K562 (cell line): ENCODE results near the gene MAPK1IP1L. TPM values are rescaled to one million over a fixed set of nuclear protein-coding genes. Genes with fewer than 3 reads are reported as not detected.

Experiments used
- ATAC-seq: fragments of 200-7000 bp; cut with Tn5 transposase; 3 replicates; pipeline ENCODE4 v1.9.1; 2020; ENCODE audit warnings: moderate library complexity
- BruUV-seq: library from RNA; stranded (reverse); fragments of 400-500 nt; replicated peaks from 2 replicates; lab custom pipeline; 2021; lab: Mats Ljungman, UMichigan
- CTCF ChIA-PET: fragments of 300-600 bp; formaldehyde crosslinking; extraction: SDS; loops from one replicate; lab custom pipeline; 2021; ENCODE audit warnings: low intra/inter-chr PET ratio; lab: Yijun Ruan, JAX
- POLR2A ChIA-PET: fragments of 300-600, 350-650 bp; sonication (Branson Sonifier 250); formaldehyde crosslinking; extraction: SDS; loops from one replicate; lab custom pipeline; 2021; ENCODE audit warnings: antibody characterized with exemption, inconsistent platforms; lab: Yijun Ruan, JAX
- DNase-seq, 4 experiments: peaks; one replicate each; pipeline versions ENCODE4 v3.0.0 to v3.0.0-alpha.2; 2011 to 2018; ENCODE audit warnings: low spot score in 3 of 4, mixed read lengths in 3 of 4; ENCODE audit errors: extremely low read depth in 1 of 4
- FAIRE-seq: peaks from 2 replicates; lab custom pipeline; 2011; peaks lifted over from hg19 to GRCh38; lab: Jason Lieb, UNC
- H2AFZ ChIP-seq: 2 replicates; pipeline ENCODE4 v1.6.0; 2011; ENCODE audit warnings: low read depth, low read length, control low read depth, inconsistent platforms
- H3K27ac ChIP-seq: fragments of 200-600 bp; 3 replicates; pipeline ENCODE4 v1.8.0; 2011; ENCODE audit warnings: low read depth, mild to moderate bottlenecking, control low read depth, inconsistent platforms, low read length, moderate library complexity, mixed read lengths; ENCODE audit errors: extremely low read depth
- H3K27me3 ChIP-seq, 2 experiments: fragments of 300-600 bp in 1 of 2; 2 replicates in 1 of 2; 3 replicates in 1 of 2; pipeline versions ENCODE4 v1.6.0 to v1.8.0; 2011; ENCODE audit warnings: inconsistent platforms in 2 of 2, low read length in 2 of 2, mild to moderate bottlenecking in 1 of 2, mixed read lengths in 1 of 2, moderate library complexity in 1 of 2; ENCODE audit not compliant: control insufficient read depth in 2 of 2, insufficient read depth in 2 of 2
- H3K36me3 ChIP-seq: fragments of 300-600 bp; 3 replicates; pipeline ENCODE4 v1.8.0; 2011; ENCODE audit warnings: mild to moderate bottlenecking, low read length, inconsistent platforms; ENCODE audit not compliant: control insufficient read depth, insufficient read depth
- H3K4me1 ChIP-seq, 2 experiments: fragments of 200-600 bp in 1 of 2; replicated peaks in 1 of 2; 2 replicates in 1 of 2; 3 replicates in 1 of 2; pipeline versions ENCODE4 v1.5.1 to v1.8.0; 2011; ENCODE audit warnings: inconsistent platforms in 2 of 2, low read length in 2 of 2, mild to moderate bottlenecking in 1 of 2, mixed read lengths in 1 of 2, moderate library complexity in 1 of 2; ENCODE audit not compliant: control insufficient read depth in 2 of 2, insufficient read depth in 2 of 2
- H3K4me2 ChIP-seq: 2 replicates; pipeline ENCODE4 v1.6.1; 2011; ENCODE audit warnings: low read length, control low read depth, inconsistent platforms, mixed read lengths; ENCODE audit not compliant: insufficient read depth
- H3K4me3 ChIP-seq: fragments of 200-600 bp; sonication (generic), shearing (Covaris generic); 2 replicates; pipeline ENCODE4 v1.5.1; 2016; ENCODE audit warnings: control low read depth, inconsistent platforms
- H3K79me2 ChIP-seq: fragments of 200-600 bp; 3 replicates; pipeline ENCODE4 v1.8.0; 2011; ENCODE audit warnings: low read length, inconsistent platforms; ENCODE audit not compliant: control insufficient read depth, insufficient read depth
- H3K9ac ChIP-seq, 2 experiments: 2 replicates each; pipeline versions ENCODE4 v1.6.0 to v1.6.1; 2011; ENCODE audit warnings: low read depth in 2 of 2, low read length in 2 of 2, control low read depth in 1 of 2, inconsistent platforms in 1 of 2, mild to moderate bottlenecking in 1 of 2, mixed read lengths in 1 of 2; ENCODE audit not compliant: insufficient read depth in 1 of 2
- H3K9me1 ChIP-seq: one replicate; pipeline ENCODE4 v1.6.0; 2011; ENCODE audit warnings: inconsistent platforms, mild to moderate bottlenecking, low read length, moderate library complexity; ENCODE audit not compliant: control insufficient read depth, insufficient read depth
- H3K9me3 ChIP-seq: replicated peaks from 2 replicates; pipeline ENCODE4 v1.5.1; 2011; ENCODE audit warnings: low read depth, low read length, inconsistent platforms; ENCODE audit not compliant: control insufficient read depth, insufficient read depth
- H4K20me1 ChIP-seq: replicated peaks from 2 replicates; pipeline ENCODE4 v1.6.1; 2011; ENCODE audit warnings: low read length, inconsistent platforms, mixed read lengths; ENCODE audit not compliant: control insufficient read depth, insufficient read depth
- ATF7 ChIP-seq: fragments of 450-650 bp; IDR thresholded peaks from 2 replicates; pipeline ENCODE4 v1.7.1; 2014; ENCODE audit warnings: mild to moderate bottlenecking, moderate library complexity
- BCL6 ChIP-seq: fragments of 250-450 bp; sonication (Bioruptor Pico); IDR thresholded peaks from 2 replicates; pipeline ENCODE4 v1.4.0; 2020
- BRD9 ChIP-seq: fragments of 450-650 bp; IDR thresholded peaks from 2 replicates; pipeline ENCODE4 v1.6.1; 2018; ENCODE audit warnings: low read depth; ENCODE audit not compliant: partially characterized antibody
- KDM4B ChIP-seq, 2 experiments: fragments of 450-650 bp in 1 of 2; sonication (generic) in 1 of 2; IDR thresholded peaks; 2 replicates each; pipeline ENCODE4 v1.6.1; 2016 to 2017; ENCODE audit warnings: borderline replicate concordance in 2 of 2, antibody characterized with exemption in 1 of 2, low read depth in 1 of 2, mild to moderate bottlenecking in 1 of 2
- MAZ ChIP-seq, 2 experiments: fragments of 450-650 bp in 1 of 2; sonication (generic) in 1 of 2; formaldehyde crosslinking; IDR thresholded peaks in 1 of 2; conservative IDR thresholded peaks in 1 of 2; 2 replicates each; pipeline versions ENCODE4 v1.4.0 to v1.5.0; 2020; ENCODE audit warnings: mild to moderate bottlenecking in 1 of 2, missing genetic modification reagents in 1 of 2
- NFE2 ChIP-seq: IDR thresholded peaks from 2 replicates; pipeline ENCODE4 v1.6.1; 2014; ENCODE audit warnings: antibody characterized with exemption, low read depth
- TFE3 ChIP-seq: fragments of 450-650 bp; formaldehyde crosslinking; IDR thresholded peaks from 2 replicates; pipeline ENCODE4 v1.4.0; 2020; ENCODE audit warnings: mild to moderate bottlenecking, mixed read lengths
- THRAP3 ChIP-seq: fragments of 450-650 bp; IDR thresholded peaks from 2 replicates; pipeline ENCODE4 v1.6.1; 2016; ENCODE audit warnings: mild to moderate bottlenecking, inconsistent platforms, borderline replicate concordance
- ZNF431 ChIP-seq: sonication (generic); formaldehyde crosslinking; IDR thresholded peaks from 2 replicates; pipeline ENCODE4 v1.8.0; 2022; ENCODE audit warnings: mild to moderate bottlenecking, missing genetic modification reagents
- WGBS: fragments of 100-300 bp; shearing (Covaris generic); methylation state at CpG from one replicate; pipeline ENCODE4 v1.1.6; 2016; ENCODE audit warnings: low coverage, mixed read lengths; ENCODE audit not compliant: insufficient coverage; ENCODE audit errors: missing lambda C conversion rate; 5-methylcytosine and 5-hydroxymethylcytosine counted together
- in situ Hi-C: fragments of 300-500 bp; cut with MboI; formaldehyde crosslinking; loops from 4 replicates; pipeline ENCODE4 v1.15.0; 2018; ENCODE audit warnings: inconsistent platforms, mixed read lengths
- intact Hi-C: fragments of 100-400 bp; cut with micrococcal nuclease; formaldehyde crosslinking; loops from 2 replicates; pipeline ENCODE4 v1.14.2; 2022
- polyA plus RNA-seq, 8 experiments: library from polyadenylated mRNA; depleted of rRNA in 4 of 8; stranded (reverse) in 5 of 8; unstranded in 3 of 8; fragments of >200 nt; fragmentation: Nextera tagmentation in 2 of 8; fragmentation: Illumina TruSeq in 1 of 8; extraction: Ambion mirVana in 2 of 8; extraction: Trizol in 1 of 8; gene quantifications; 2 replicates each; pipeline versions ENCODE4 v1.2.1 to v1.2.3, GENCODE V29; 2011 to 2014; ENCODE audit warnings: inconsistent platforms in 1 of 8, missing spikeins in 1 of 8
- total RNA-seq, 7 experiments: library from RNA; depleted of rRNA in 6 of 7; stranded (reverse); fragments of >200 nt in 6 of 7; fragmentation: Illumina TruSeq in 2 of 7; extraction: Trizol in 2 of 7; gene quantifications; 2 replicates each; pipeline versions ENCODE4 v1.2.1 to v1.2.3, GENCODE V29; 2011 to 2021; ENCODE audit warnings: low replicate concordance in 1 of 7

MAPK1IP1L gene
- total and polyA plus RNA-seq, 9 of the 15 experiments (the other 6 are each of a cell fraction or from before 2014, with no cell fraction given), result 32.7 to 99.4 (median 49.8) TPM

DNA sequence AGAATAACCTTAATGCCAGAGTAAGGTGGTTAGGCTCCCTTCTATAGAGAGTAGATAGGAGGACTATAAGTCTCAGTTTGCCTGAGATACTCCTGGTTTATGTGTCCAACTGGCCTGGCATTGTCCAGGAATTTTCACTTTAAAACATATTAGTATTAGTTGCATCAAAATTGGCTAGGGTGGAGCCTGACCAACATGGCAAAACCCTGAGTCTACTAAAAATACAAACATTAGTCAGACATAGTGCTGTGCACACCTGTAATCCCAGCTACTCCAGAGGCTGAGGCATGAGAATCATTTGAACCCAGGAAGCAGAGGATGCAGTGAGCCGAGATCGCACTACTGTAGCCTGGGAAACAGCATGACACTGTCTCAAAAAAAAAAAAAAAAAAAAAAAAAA lies 36.4 kb upstream of the MAPK1IP1L start:
- WGBS, result 78% methylated on average over 2 of the region's 2 CpGs
- DNase-seq, result no peak
- no peak overlapping the region for H3K27ac ChIP-seq
- intact Hi-C loops (no loop called here), in situ Hi-C loops (no loop called here)
- H4K20me1 ChIP-seq, result no peaks in the 10 kb centered on the region
- no peaks in the 10 kb centered on the region for H3K4me1 ChIP-seq
- CTCF ChIA-PET, result no interaction called here
- POLR2A ChIA-PET, result interaction anchor here (0.6 kb wide), 1 partner anchor 136 kb away, joined by 3 read pairs; no protein-coding TSS in a partner anchor
- no TSS peak for BruUV-seq
- H2AFZ ChIP-seq, result no peak overlapping the region
- no peak overlapping the region for H3K4me2 ChIP-seq
- H3K9ac ChIP-seq, result no peak overlapping the region
- no peaks in the 10 kb centered on the region for H3K9me1 ChIP-seq
- H3K79me2 ChIP-seq, result peaks cover 15% of the 10 kb centered on the region
- H3K9me3 ChIP-seq, result no peaks in the 10 kb centered on the region
- no peak; the same call in 2 of the 3 replicates for ATAC-seq
- peaks cover 53% of the 10 kb centered on the region; the same call in 2 of the 3 replicates for H3K36me3 ChIP-seq
- H3K27me3 ChIP-seq, result no peaks in the 10 kb centered on the region
- FAIRE-seq, result no peak
- H3K4me3 ChIP-seq, result no peak overlapping the region
- TF ChIP-seq TFE3 (CRISPR knock-in tag), result no peak
- no peak for TF ChIP-seq NFE2
- no peak for TF ChIP-seq BCL6
- TF ChIP-seq KDM4B (IDR thresholded peaks at IDR 0.05; ENCODE audit: borderline replicate concordance in 2 of 2, low read depth in 1 of 2), result no peak
- no peak for TF ChIP-seq ATF7
- TF ChIP-seq ZNF431, result no peak
- no peak for TF ChIP-seq THRAP3
- TF ChIP-seq MAZ (CRISPR knock-in tag; conservative IDR thresholded peaks at IDR 0.05 in 1 of 2, IDR thresholded peaks at IDR 0.05 in 1 of 2), result no peak
- no peak for TF ChIP-seq BRD9
